K562 (cell line): ENCODE measurements around the gene VHLL. TPM values are rescaled to one million over a fixed set of nuclear protein-coding genes. Genes with fewer than 3 reads are reported as not detected.

ENCODE experiments used
- ATAC-seq: fragments of 200-7000 bp; cut with Tn5 transposase; 3 replicates; pipeline ENCODE4 v1.9.1; 2020; ENCODE audit warnings: moderate library complexity
- BruUV-seq: library from RNA; stranded (reverse); fragments of 400-500 nt; replicated peaks from 2 replicates; lab custom pipeline; 2021; lab: Mats Ljungman, UMichigan
- CTCF ChIA-PET: fragments of 300-600 bp; formaldehyde crosslinking; extraction: SDS; loops from one replicate; lab custom pipeline; 2021; ENCODE audit warnings: low intra/inter-chr PET ratio; lab: Yijun Ruan, JAX
- POLR2A ChIA-PET: fragments of 300-600, 350-650 bp; sonication (Branson Sonifier 250); formaldehyde crosslinking; extraction: SDS; loops from one replicate; lab custom pipeline; 2021; ENCODE audit warnings: antibody characterized with exemption, inconsistent platforms; lab: Yijun Ruan, JAX
- DNase-seq, 4 experiments: peaks; one replicate each; pipeline versions ENCODE4 v3.0.0 to v3.0.0-alpha.2; 2011 to 2018; ENCODE audit warnings: low spot score in 3 of 4, mixed read lengths in 3 of 4; ENCODE audit errors: extremely low read depth in 1 of 4
- FAIRE-seq: peaks from 2 replicates; lab custom pipeline; 2011; peaks lifted over from hg19 to GRCh38; lab: Jason Lieb, UNC
- H2AFZ ChIP-seq: 2 replicates; pipeline ENCODE4 v1.6.0; 2011; ENCODE audit warnings: low read depth, low read length, control low read depth, inconsistent platforms
- H3K27ac ChIP-seq: fragments of 200-600 bp; 3 replicates; pipeline ENCODE4 v1.8.0; 2011; ENCODE audit warnings: low read depth, mild to moderate bottlenecking, control low read depth, inconsistent platforms, low read length, moderate library complexity, mixed read lengths; ENCODE audit errors: extremely low read depth
- H3K27me3 ChIP-seq, 2 experiments: fragments of 300-600 bp in 1 of 2; 2 replicates in 1 of 2; 3 replicates in 1 of 2; pipeline versions ENCODE4 v1.6.0 to v1.8.0; 2011; ENCODE audit warnings: inconsistent platforms in 2 of 2, low read length in 2 of 2, mild to moderate bottlenecking in 1 of 2, mixed read lengths in 1 of 2, moderate library complexity in 1 of 2; ENCODE audit not compliant: control insufficient read depth in 2 of 2, insufficient read depth in 2 of 2
- H3K36me3 ChIP-seq: fragments of 300-600 bp; 3 replicates; pipeline ENCODE4 v1.8.0; 2011; ENCODE audit warnings: mild to moderate bottlenecking, low read length, inconsistent platforms; ENCODE audit not compliant: control insufficient read depth, insufficient read depth
- H3K4me1 ChIP-seq, 2 experiments: fragments of 200-600 bp in 1 of 2; replicated peaks in 1 of 2; 2 replicates in 1 of 2; 3 replicates in 1 of 2; pipeline versions ENCODE4 v1.5.1 to v1.8.0; 2011; ENCODE audit warnings: inconsistent platforms in 2 of 2, low read length in 2 of 2, mild to moderate bottlenecking in 1 of 2, mixed read lengths in 1 of 2, moderate library complexity in 1 of 2; ENCODE audit not compliant: control insufficient read depth in 2 of 2, insufficient read depth in 2 of 2
- H3K4me2 ChIP-seq: 2 replicates; pipeline ENCODE4 v1.6.1; 2011; ENCODE audit warnings: low read length, control low read depth, inconsistent platforms, mixed read lengths; ENCODE audit not compliant: insufficient read depth
- H3K4me3 ChIP-seq: fragments of 200-600 bp; sonication (generic), shearing (Covaris generic); 2 replicates; pipeline ENCODE4 v1.5.1; 2016; ENCODE audit warnings: control low read depth, inconsistent platforms
- H3K79me2 ChIP-seq: fragments of 200-600 bp; 3 replicates; pipeline ENCODE4 v1.8.0; 2011; ENCODE audit warnings: low read length, inconsistent platforms; ENCODE audit not compliant: control insufficient read depth, insufficient read depth
- H3K9ac ChIP-seq, 2 experiments: 2 replicates each; pipeline versions ENCODE4 v1.6.0 to v1.6.1; 2011; ENCODE audit warnings: low read depth in 2 of 2, low read length in 2 of 2, control low read depth in 1 of 2, inconsistent platforms in 1 of 2, mild to moderate bottlenecking in 1 of 2, mixed read lengths in 1 of 2; ENCODE audit not compliant: insufficient read depth in 1 of 2
- H3K9me1 ChIP-seq: one replicate; pipeline ENCODE4 v1.6.0; 2011; ENCODE audit warnings: inconsistent platforms, mild to moderate bottlenecking, low read length, moderate library complexity; ENCODE audit not compliant: control insufficient read depth, insufficient read depth
- H3K9me3 ChIP-seq: replicated peaks from 2 replicates; pipeline ENCODE4 v1.5.1; 2011; ENCODE audit warnings: low read depth, low read length, inconsistent platforms; ENCODE audit not compliant: control insufficient read depth, insufficient read depth
- H4K20me1 ChIP-seq: replicated peaks from 2 replicates; pipeline ENCODE4 v1.6.1; 2011; ENCODE audit warnings: low read length, inconsistent platforms, mixed read lengths; ENCODE audit not compliant: control insufficient read depth, insufficient read depth
- KLF10 ChIP-seq: fragments of 250-450 bp; sonication (Bioruptor Pico); IDR thresholded peaks from 2 replicates; pipeline ENCODE4 v1.6.1; 2021; ENCODE audit warnings: matching md5 sums
- POLR2AphosphoS5 ChIP-seq: IDR thresholded peaks from 2 replicates; pipeline ENCODE4 v1.6.1; 2011; ENCODE audit warnings: mild to moderate bottlenecking, low read depth, low read length, moderate library complexity; ENCODE audit not compliant: control insufficient read depth, insufficient read depth
- RBBP5 ChIP-seq: fragments of 200-600 bp; sonication (generic); IDR thresholded peaks from 2 replicates; pipeline ENCODE4 v1.6.1; 2012; ENCODE audit warnings: borderline replicate concordance, mild to moderate bottlenecking, low read length, control low read depth, inconsistent platforms; ENCODE audit not compliant: insufficient read depth, poor library complexity, severe bottlenecking
- RBFOX2 ChIP-seq: fragments of 200-400 bp; formaldehyde crosslinking; IDR thresholded peaks from 2 replicates; pipeline ENCODE4 v1.6.1; 2017; ENCODE audit warnings: low read depth, mild to moderate bottlenecking, low read length, moderate library complexity
- WGBS: fragments of 100-300 bp; shearing (Covaris generic); methylation state at CpG from one replicate; pipeline ENCODE4 v1.1.6; 2016; ENCODE audit warnings: low coverage, mixed read lengths; ENCODE audit not compliant: insufficient coverage; ENCODE audit errors: missing lambda C conversion rate; 5-methylcytosine and 5-hydroxymethylcytosine counted together
- in situ Hi-C: fragments of 300-500 bp; cut with MboI; formaldehyde crosslinking; loops from 4 replicates; pipeline ENCODE4 v1.15.0; 2018; ENCODE audit warnings: inconsistent platforms, mixed read lengths
- intact Hi-C: fragments of 100-400 bp; cut with micrococcal nuclease; formaldehyde crosslinking; loops from 2 replicates; pipeline ENCODE4 v1.14.2; 2022
- polyA plus RNA-seq, 8 experiments: library from polyadenylated mRNA; depleted of rRNA in 4 of 8; stranded (reverse) in 5 of 8; unstranded in 3 of 8; fragments of >200 nt; fragmentation: Nextera tagmentation in 2 of 8; fragmentation: Illumina TruSeq in 1 of 8; extraction: Ambion mirVana in 2 of 8; extraction: Trizol in 1 of 8; gene quantifications; 2 replicates each; pipeline versions ENCODE4 v1.2.1 to v1.2.3, GENCODE V29; 2011 to 2014; ENCODE audit warnings: inconsistent platforms in 1 of 8, missing spikeins in 1 of 8
- total RNA-seq, 7 experiments: library from RNA; depleted of rRNA in 6 of 7; stranded (reverse); fragments of >200 nt in 6 of 7; fragmentation: Illumina TruSeq in 2 of 7; extraction: Trizol in 2 of 7; gene quantifications; 2 replicates each; pipeline versions ENCODE4 v1.2.1 to v1.2.3, GENCODE V29; 2011 to 2021; ENCODE audit warnings: low replicate concordance in 1 of 7

Gene VHLL
- total and polyA plus RNA-seq, 9 of the 15 experiments (the other 6 are each of a cell fraction or from before 2014, with no cell fraction given): not detected

- Histone ChIP-seq H3K4me1 (peaks cover 0 to 24% of the 10 kb centered on the region in 2 experiments; a peak in 3 of 5 replicates), H3K27ac (no peak overlapping the region), H4K20me1 (no peaks in the 10 kb centered on the region), H3K9ac (peak overlapping the region in 1 of 2 experiments; percentile 65; a peak in 2 of 4 replicates), H2AFZ (no peak overlapping the region), H3K36me3 (peaks cover 69% of the 10 kb centered on the region; the same call in 2 of the 3 replicates), H3K9me1 (no peaks in the 10 kb centered on the region)
- WGBS: 62% methylated on average over 3 of the region's 3 CpGs
- no peak for FAIRE-seq
- BruUV-seq: no TSS peak
- no peak for TF ChIP-seq KLF10 (CRISPR knock-in tag)
- TF ChIP-seq RBFOX2: 0 out of 2 replicates have a peak, but pooled peaks have one; percentile 26
- TF ChIP-seq, all 486 proteins: peak for 1
- CTCF ChIA-PET: no interaction called here
- no peak overlapping the region for H3K4me2 ChIP-seq
- POLR2A ChIA-PET: interaction anchor here (0.6 to 1.6 kb wide), 9 partner anchors 9 to 274 kb away, joined by 3 to 7 read pairs (median 3); partner anchors contain the start of genes BGLAP, PMF1 and SMG5
- ATAC-seq: no peak
- no peaks in the 10 kb centered on the region for H3K27me3 ChIP-seq
- no peak for DNase-seq
- intact Hi-C loops: no loop called here
- H3K4me3 ChIP-seq: no peak overlapping the region
- no peaks in the 10 kb centered on the region for H3K9me3 ChIP-seq
- H3K79me2 ChIP-seq: no peaks in the 10 kb centered on the region
- in situ Hi-C loops: no loop called here
Measured at GRCh38 chr1:156251527-156251926, 47.6 kb downstream of the VHLL start.

- Histone ChIP-seq H3K4me3 (no peak overlapping the region), H3K4me2 (no peak overlapping the region), H3K79me2 (no peaks in the 10 kb centered on the region), H4K20me1 (no peaks in the 10 kb centered on the region), H3K9me1 (no peaks in the 10 kb centered on the region), H3K9me3 (no peaks in the 10 kb centered on the region), H3K9ac (no peak overlapping the region), H3K36me3 (peaks cover 57% of the 10 kb centered on the region; the same call in 2 of the 3 replicates), H3K27ac (no peak overlapping the region), H2AFZ (no peak overlapping the region), H3K4me1 (peaks cover 0 to 40% of the 10 kb centered on the region in 2 experiments; a peak in 3 of 5 replicates), H3K27me3 (no peaks in the 10 kb centered on the region)
- CTCF ChIA-PET: no interaction called here
- DNase-seq (no peak), FAIRE-seq (no peak), ATAC-seq (no peak; the same call in 2 of the 3 replicates)
- 84% methylated on average over 4 of the region's 5 CpGs for WGBS
- POLR2A ChIA-PET: interaction anchor here (1.4 kb wide), 1 partner anchor 11 kb away, joined by 5 read pairs; no protein-coding TSS in a partner anchor
- TF ChIP-seq POLR2AphosphoS5 (peak; percentile 7; the same call in 1 of the 2 replicates), RBBP5 (no peak)
- in situ Hi-C loops (no loop called here), intact Hi-C loops (no loop called here)
- BruUV-seq: TSS peak; percentile 33
Measured at GRCh38 chr1:156249593-156249992, 49.5 kb downstream of the VHLL start.

Other genes with a start within 250 kb of the VHLL start
Only the 7 nearest of the 17 such genes appear.
- 0.23 and 0.82 TPM in 2 replicates for gene BGLAP, start 57.1 kb downstream of the VHLL start, total RNA-seq (2014; rRNA removed)
- 0.15 TPM in 1 of 2 replicates, not detected in the other for gene BGLAP, start 57.1 kb downstream of the VHLL start, total RNA-seq (2014; rRNA removed; fragmentation: Illumina TruSeq; extraction: Trizol)
- 0.33 and 0.49 TPM in 2 replicates for gene BGLAP, start 57.1 kb downstream of the VHLL start, total RNA-seq (2015; rRNA removed; fragmentation: Illumina TruSeq; extraction: Trizol)
- gene BGLAP, start 57.1 kb downstream of the VHLL start, total RNA-seq (2021): 0.22 and 1.2 TPM in 2 replicates
- 0.54 and 0.92 TPM in 2 replicates for gene BGLAP, start 57.1 kb downstream of the VHLL start, polyA plus RNA-seq (2011; rRNA removed)
- gene BGLAP, start 57.1 kb downstream of the VHLL start, polyA plus RNA-seq (2014; fragmentation: Illumina TruSeq; extraction: Trizol): not detected in 2 replicates
- gene BGLAP, start 57.1 kb downstream of the VHLL start, polyA plus RNA-seq (2014; fragmentation: Nextera tagmentation; extraction: Ambion mirVana): not detected
- 1.4 and 1.6 TPM in 2 replicates for gene BGLAP, start 57.1 kb downstream of the VHLL start, polyA plus RNA-seq (2014; rRNA removed)
- gene PAQR6, start 51.3 kb downstream of the VHLL start, total RNA-seq (2014; rRNA removed): 0.86 TPM in 2 replicates
- gene PAQR6, start 51.3 kb downstream of the VHLL start, total RNA-seq (2014; rRNA removed; fragmentation: Illumina TruSeq; extraction: Trizol): 0.32 and 0.62 TPM in 2 replicates
- gene PAQR6, start 51.3 kb downstream of the VHLL start, total RNA-seq (2015; rRNA removed; fragmentation: Illumina TruSeq; extraction: Trizol): 0.64 and 0.72 TPM in 2 replicates
- gene PAQR6, start 51.3 kb downstream of the VHLL start, total RNA-seq (2021): 1.0 and 1.2 TPM in 2 replicates
- gene PAQR6, start 51.3 kb downstream of the VHLL start, polyA plus RNA-seq (2011; rRNA removed): 0.52 and 1.4 TPM in 2 replicates
- 0.59 and 0.73 TPM in 2 replicates for gene PAQR6, start 51.3 kb downstream of the VHLL start, polyA plus RNA-seq (2014; fragmentation: Illumina TruSeq; extraction: Trizol)
- gene PAQR6, start 51.3 kb downstream of the VHLL start, polyA plus RNA-seq (2014; fragmentation: Nextera tagmentation; extraction: Ambion mirVana): under 1 TPM; 0.07 to 0.23 TPM
- 1.3 and 1.8 TPM in 2 replicates for gene PAQR6, start 51.3 kb downstream of the VHLL start, polyA plus RNA-seq (2014; rRNA removed)
- gene SMG5, start 16.5 kb downstream of the VHLL start, total RNA-seq (2014; rRNA removed): 56.0 and 71.6 TPM in 2 replicates
- 33.1 and 41.4 TPM in 2 replicates for gene SMG5, start 16.5 kb downstream of the VHLL start, total RNA-seq (2014; rRNA removed; fragmentation: Illumina TruSeq; extraction: Trizol)
- 53.1 and 53.7 TPM in 2 replicates for gene SMG5, start 16.5 kb downstream of the VHLL start, total RNA-seq (2015; rRNA removed; fragmentation: Illumina TruSeq; extraction: Trizol)
- 78.4 and 85.9 TPM in 2 replicates for gene SMG5, start 16.5 kb downstream of the VHLL start, total RNA-seq (2021)
- 41.4 and 53.9 TPM in 2 replicates for gene SMG5, start 16.5 kb downstream of the VHLL start, polyA plus RNA-seq (2011; rRNA removed)
- 69.4 and 69.7 TPM in 2 replicates for gene SMG5, start 16.5 kb downstream of the VHLL start, polyA plus RNA-seq (2014; fragmentation: Illumina TruSeq; extraction: Trizol)
- 1 to 10 TPM; 1.4 to 1.6 TPM for gene SMG5, start 16.5 kb downstream of the VHLL start, polyA plus RNA-seq (2014; fragmentation: Nextera tagmentation; extraction: Ambion mirVana)
- gene SMG5, start 16.5 kb downstream of the VHLL start, polyA plus RNA-seq (2014; rRNA removed): 53.0 and 58.7 TPM in 2 replicates
- gene TMEM79, start 15.0 kb downstream of the VHLL start, total RNA-seq (2014; rRNA removed): 3.8 and 6.9 TPM in 2 replicates
- gene TMEM79, start 15.0 kb downstream of the VHLL start, total RNA-seq (2014; rRNA removed; fragmentation: Illumina TruSeq; extraction: Trizol): 2.1 and 2.6 TPM in 2 replicates
- gene TMEM79, start 15.0 kb downstream of the VHLL start, total RNA-seq (2015; rRNA removed; fragmentation: Illumina TruSeq; extraction: Trizol): 5.1 and 5.4 TPM in 2 replicates
- 6.8 and 7.2 TPM in 2 replicates for gene TMEM79, start 15.0 kb downstream of the VHLL start, total RNA-seq (2021)
- gene TMEM79, start 15.0 kb downstream of the VHLL start, polyA plus RNA-seq (2011; rRNA removed): 4.0 and 4.8 TPM in 2 replicates
- gene TMEM79, start 15.0 kb downstream of the VHLL start, polyA plus RNA-seq (2014; fragmentation: Illumina TruSeq; extraction: Trizol): 5.6 and 5.7 TPM in 2 replicates
- gene TMEM79, start 15.0 kb downstream of the VHLL start, polyA plus RNA-seq (2014; fragmentation: Nextera tagmentation; extraction: Ambion mirVana): 1 to 10 TPM in 1 of 2 experiments, under 1 TPM in 1; 0.69 to 1.2 TPM
- gene TMEM79, start 15.0 kb downstream of the VHLL start, polyA plus RNA-seq (2014; rRNA removed): 6.1 and 8.3 TPM in 2 replicates
- 25.7 and 27.0 TPM in 2 replicates for gene GLMP, start 3.6 kb downstream of the VHLL start, total RNA-seq (2014; rRNA removed)
- gene GLMP, start 3.6 kb downstream of the VHLL start, total RNA-seq (2014; rRNA removed; fragmentation: Illumina TruSeq; extraction: Trizol): 10.1 and 12.8 TPM in 2 replicates
- 18.5 and 19.7 TPM in 2 replicates for gene GLMP, start 3.6 kb downstream of the VHLL start, total RNA-seq (2015; rRNA removed; fragmentation: Illumina TruSeq; extraction: Trizol)
- 22.7 and 23.7 TPM in 2 replicates for gene GLMP, start 3.6 kb downstream of the VHLL start, total RNA-seq (2021)
- 8.3 and 15.5 TPM in 2 replicates for gene GLMP, start 3.6 kb downstream of the VHLL start, polyA plus RNA-seq (2011; rRNA removed)
- gene GLMP, start 3.6 kb downstream of the VHLL start, polyA plus RNA-seq (2014; fragmentation: Illumina TruSeq; extraction: Trizol): 28.2 and 29.1 TPM in 2 replicates
- 10 to 100 TPM; 11.0 to 22.4 TPM for gene GLMP, start 3.6 kb downstream of the VHLL start, polyA plus RNA-seq (2014; fragmentation: Nextera tagmentation; extraction: Ambion mirVana)
- gene GLMP, start 3.6 kb downstream of the VHLL start, polyA plus RNA-seq (2014; rRNA removed): 21.7 and 24.5 TPM in 2 replicates
- 567 and 570 TPM in 2 replicates for gene CCT3, start 39.0 kb upstream of the VHLL start, total RNA-seq (2014; rRNA removed)
- gene CCT3, start 39.0 kb upstream of the VHLL start, total RNA-seq (2014; rRNA removed; fragmentation: Illumina TruSeq; extraction: Trizol): 610 and 635 TPM in 2 replicates
- gene CCT3, start 39.0 kb upstream of the VHLL start, total RNA-seq (2015; rRNA removed; fragmentation: Illumina TruSeq; extraction: Trizol): 573 and 580 TPM in 2 replicates
- 521 and 542 TPM in 2 replicates for gene CCT3, start 39.0 kb upstream of the VHLL start, total RNA-seq (2021)
- 682 and 836 TPM in 2 replicates for gene CCT3, start 39.0 kb upstream of the VHLL start, polyA plus RNA-seq (2011; rRNA removed)
- 536 and 610 TPM in 2 replicates for gene CCT3, start 39.0 kb upstream of the VHLL start, polyA plus RNA-seq (2014; fragmentation: Illumina TruSeq; extraction: Trizol)
- gene CCT3, start 39.0 kb upstream of the VHLL start, polyA plus RNA-seq (2014; fragmentation: Nextera tagmentation; extraction: Ambion mirVana): 1,000 to 10,000 TPM in 1 of 2 experiments, 100 to 1,000 TPM in 1; 871 to 1,167 TPM
- gene CCT3, start 39.0 kb upstream of the VHLL start, polyA plus RNA-seq (2014; rRNA removed): 475 and 532 TPM in 2 replicates
- gene TSACC, start 39.2 kb upstream of the VHLL start, total RNA-seq (2014; rRNA removed): 0.45 and 1.6 TPM in 2 replicates
- 1.8 and 2.1 TPM in 2 replicates for gene TSACC, start 39.2 kb upstream of the VHLL start, total RNA-seq (2014; rRNA removed; fragmentation: Illumina TruSeq; extraction: Trizol)
- 2.5 and 2.6 TPM in 2 replicates for gene TSACC, start 39.2 kb upstream of the VHLL start, total RNA-seq (2015; rRNA removed; fragmentation: Illumina TruSeq; extraction: Trizol)
- gene TSACC, start 39.2 kb upstream of the VHLL start, total RNA-seq (2021): 1.0 and 1.1 TPM in 2 replicates
- 2.1 and 2.2 TPM in 2 replicates for gene TSACC, start 39.2 kb upstream of the VHLL start, polyA plus RNA-seq (2011; rRNA removed)
- gene TSACC, start 39.2 kb upstream of the VHLL start, polyA plus RNA-seq (2014; fragmentation: Illumina TruSeq; extraction: Trizol): 4.5 TPM in 2 replicates
- gene TSACC, start 39.2 kb upstream of the VHLL start, polyA plus RNA-seq (2014; fragmentation: Nextera tagmentation; extraction: Ambion mirVana): 1 to 10 TPM; 7.3 to 7.4 TPM
- gene TSACC, start 39.2 kb upstream of the VHLL start, polyA plus RNA-seq (2014; rRNA removed): 5.0 and 7.5 TPM in 2 replicates